Esophagus muscularis mucosa (tissue), 4 donors: ENCODE data around the gene COA7. TPM values are rescaled to one million over a fixed set of nuclear protein-coding genes. Genes with fewer than 3 reads are reported as not detected.

Experiments
- DNase-seq: peaks from one replicate; pipeline ENCODE4 v3.0.0-alpha.2; 2017; ENCODE audit errors: extremely low spot score
- H3K27ac ChIP-seq, 4 donors: fragments of 200-600 bp; sonication (generic); replicated peaks in 1 of 4; 1 replicate in 3 of 4; 2 replicates in 1 of 4; pipeline ENCODE4 v1.5.1; 2016 to 2019; ENCODE audit warnings: mild to moderate bottlenecking in 1 of 4
- H3K27me3 ChIP-seq, 4 donors: fragments of 200-600 bp; sonication (generic); one replicate each; pipeline versions ENCODE4 v1.5.1 to v1.6.0; 2016 to 2019
- H3K36me3 ChIP-seq, 4 donors: fragments of 200-600 bp; sonication (generic); one replicate each; pipeline ENCODE4 v1.5.1; 2016 to 2019
- H3K4me1 ChIP-seq, 4 donors: fragments of 200-600 bp; sonication (generic); one replicate each; pipeline ENCODE4 v1.5.1; 2016 to 2019
- H3K4me3 ChIP-seq, 4 donors: fragments of 200-600 bp; sonication (generic); 1 replicate in 2 of 4; 2 replicates in 2 of 4; pipeline ENCODE4 v1.5.1; 2016 to 2019; ENCODE audit warnings: mild to moderate bottlenecking in 4 of 4, moderate library complexity in 1 of 4
- H3K9me3 ChIP-seq, 4 donors: fragments of 200-600 bp; sonication (generic); 1 replicate in 3 of 4; 2 replicates in 1 of 4; pipeline ENCODE4 v1.5.1; 2016 to 2019
- CTCF ChIP-seq, 3 experiments: fragments of 200-600 bp in 2 of 3; fragments of 450-650 bp in 1 of 3; sonication (generic) in 2 of 3; IDR thresholded peaks; one replicate each; pipeline ENCODE4 v1.5.1; 2017 to 2019; ENCODE audit warnings: antibody characterized with exemption in 3 of 3, mild to moderate bottlenecking in 2 of 3, moderate library complexity in 1 of 3
- EP300 ChIP-seq: sonication (generic); formaldehyde crosslinking; IDR thresholded peaks from one replicate; pipeline ENCODE4 v1.6.1; 2017; ENCODE audit warnings: antibody characterized with exemption
- POLR2A ChIP-seq: fragments of 450-650 bp; IDR thresholded peaks from one replicate; pipeline ENCODE4 v1.6.1; 2017; ENCODE audit warnings: antibody characterized with exemption, moderate library complexity, mild to moderate bottlenecking, low read depth
- POLR2AphosphoS5 ChIP-seq, 2 donors: sonication (generic); formaldehyde crosslinking; IDR thresholded peaks; one replicate each; pipeline ENCODE4 v1.6.1; 2017; ENCODE audit warnings: antibody characterized with exemption in 2 of 2
- WGBS: methylation state at CpG from one replicate; pipeline ENCODE4 v1.1.5; 2018; 5-methylcytosine and 5-hydroxymethylcytosine counted together
- intact Hi-C: fragments of 100-400 bp; cut with DNase I; formaldehyde crosslinking; loops from one replicate; pipeline ENCODE4 v1.15.1; 2023
- total RNA-seq, 4 donors: library from RNA; depleted of rRNA; stranded (reverse); fragments of >200 nt; gene quantifications; one replicate each; pipeline versions ENCODE4 v1.1.0 to v1.2.1, GENCODE V29; 2016

Gene COA7
- 1 to 10 TPM; 8.3 to 9.7 (median 9.2) TPM for total RNA-seq

GRCh38 chr1:52697795-52698674 lies at the start of gene COA7:
Gene COA7 (minus strand): TSS chr1:52698347. CDS start chr1:52698326, 21 bp downstream.
- TF ChIP-seq POLR2A, result peak; percentile 6
- TF ChIP-seq CTCF (IDR thresholded peaks at IDR 0.05), result peak in 1 of 3 experiments; percentile 12
- peak; percentile 82 to 89 for TF ChIP-seq POLR2AphosphoS5 (IDR thresholded peaks at IDR 0.05)
- no peak for TF ChIP-seq EP300
- intact Hi-C loops, result loop anchor here (10.0 kb wide), 1 partner anchor 93 kb away; the partner anchor contains the start of gene GPX7
- peaks cover 10 to 31% (median 27%) of the 10 kb centered on the region in 4 donors for H3K4me1 ChIP-seq
- H3K27me3 ChIP-seq, result no peaks in the 10 kb centered on the region
- H3K36me3 ChIP-seq, result peaks cover 0 to 2% (median 0%) of the 10 kb centered on the region in 4 donors
- 3% methylated on average over 53 of the region's 68 CpGs for WGBS
- no peaks in the 10 kb centered on the region for H3K9me3 ChIP-seq
- H3K27ac ChIP-seq, result peak within 1 kb of the TSS; percentile 82 to 90 (median 88)
- DNase-seq, result peak; percentile 95
- peak within 1 kb of the TSS; percentile 67 to 92 (median 75) for H3K4me3 ChIP-seq

GRCh38 chr1:52747450-52747849 lies 49.3 kb upstream of the COA7 start:
- H3K36me3 ChIP-seq, result no peaks in the 10 kb centered on the region
- H3K4me3 ChIP-seq, result no peak overlapping the region
- TF ChIP-seq EP300 (no peak), POLR2AphosphoS5 (IDR thresholded peaks at IDR 0.05) (no peak), CTCF (IDR thresholded peaks at IDR 0.05) (no peak), POLR2A (no peak)
- no peak overlapping the region for H3K27ac ChIP-seq
- H3K4me1 ChIP-seq, result peaks cover 29 to 55% (median 49%) of the 10 kb centered on the region in 4 donors
- WGBS, result 79% methylated on average over 1 of the region's 1 CpG
- DNase-seq, result no peak
- no peaks in the 10 kb centered on the region for H3K27me3 ChIP-seq
- intact Hi-C loops, result loop anchor here (5.0 kb wide), 1 partner anchor 45 kb away; no protein-coding TSS in a partner anchor
- no peaks in the 10 kb centered on the region for H3K9me3 ChIP-seq

GRCh38 chr1:52746189-52746588 lies 48.0 kb upstream of the COA7 start:
- Histone ChIP-seq H3K36me3 (no peaks in the 10 kb centered on the region), H3K4me3 (no peak overlapping the region), H3K4me1 (peaks cover 17 to 54% (median 36%) of the 10 kb centered on the region in 4 donors), H3K27me3 (no peaks in the 10 kb centered on the region), H3K9me3 (no peaks in the 10 kb centered on the region), H3K27ac (no peak overlapping the region)
- intact Hi-C loops, result loop anchor here (5.0 kb wide), 1 partner anchor 44 kb away; no protein-coding TSS in a partner anchor
- WGBS, result 91% methylated on average over 4 of the region's 4 CpGs
- no peak for DNase-seq
- no peak for TF ChIP-seq CTCF (IDR thresholded peaks at IDR 0.05)
- no peak for TF ChIP-seq POLR2A
- TF ChIP-seq POLR2AphosphoS5 (IDR thresholded peaks at IDR 0.05), result no peak
- TF ChIP-seq EP300, result no peak

GRCh38 chr1:52741259-52741658 lies 43.1 kb upstream of the COA7 start:
- H3K4me1 ChIP-seq, result peaks cover 37 to 56% (median 44%) of the 10 kb centered on the region in 4 donors
- TF ChIP-seq POLR2A (no peak), CTCF (IDR thresholded peaks at IDR 0.05) (no peak), POLR2AphosphoS5 (IDR thresholded peaks at IDR 0.05) (no peak), EP300 (no peak)
- 82% methylated on average over 3 of the region's 3 CpGs for WGBS

More at GRCh38 chr1:52741259-52741658, 43.1 kb upstream of the COA7 start:
- no peak overlapping the region for H3K4me3 ChIP-seq
- no peaks in the 10 kb centered on the region for H3K27me3 ChIP-seq
- no peak for DNase-seq
- no peaks in the 10 kb centered on the region for H3K9me3 ChIP-seq
- H3K36me3 ChIP-seq, result no peaks in the 10 kb centered on the region
- H3K27ac ChIP-seq, result no peak overlapping the region
- intact Hi-C loops, result no loop called here
